Fibroblast of lung (primary cell): Measurements from ENCODE around the gene PSAP. TPM values are rescaled to one million over a fixed set of nuclear protein-coding genes. Genes with fewer than 3 reads are reported as not detected.

Experiments used
- DNase-seq, 2 donors: peaks; one replicate each; pipeline versions ENCODE4 v3.0.0 to v3.0.0-alpha.2; 2010; ENCODE audit warnings: low read depth in 2 of 2
- H2AFZ ChIP-seq: 2 replicates; pipeline ENCODE4 v1.5.1; 2012; ENCODE audit warnings: low read length, control low read depth, inconsistent platforms
- H3K27ac ChIP-seq: 2 replicates; pipeline ENCODE4 v1.5.1; 2011; ENCODE audit warnings: low read length, control low read depth; ENCODE audit not compliant: insufficient read depth
- H3K27me3 ChIP-seq: 2 replicates; pipeline ENCODE4 v1.5.1; 2011; ENCODE audit warnings: mild to moderate bottlenecking, low read length; ENCODE audit not compliant: control insufficient read depth, insufficient read depth
- H3K36me3 ChIP-seq: 2 replicates; pipeline ENCODE4 v1.5.1; 2011; ENCODE audit warnings: low read length; ENCODE audit not compliant: control insufficient read depth, insufficient read depth
- H3K4me1 ChIP-seq: 2 replicates; pipeline ENCODE4 v1.5.1; 2011; ENCODE audit warnings: low read length; ENCODE audit not compliant: control insufficient read depth, insufficient read depth; ENCODE audit errors: extremely low read depth
- H3K4me2 ChIP-seq: 2 replicates; pipeline ENCODE4 v1.5.1; 2011; ENCODE audit warnings: low read length, control low read depth; ENCODE audit not compliant: insufficient read depth; ENCODE audit errors: extremely low read depth
- H3K4me3 ChIP-seq, 4 experiments: fragments of 200-600 bp in 1 of 4; sonication (generic) in 1 of 4; replicated peaks in 1 of 4; 2 replicates each; pipeline ENCODE4 v1.5.1; 2011 to 2016; ENCODE audit warnings: low read length in 4 of 4, low read depth in 3 of 4, mild to moderate bottlenecking in 3 of 4, control low read depth in 2 of 4, inconsistent platforms in 1 of 4, mixed read lengths in 1 of 4; ENCODE audit not compliant: insufficient read depth in 1 of 4; ENCODE audit errors: control extremely low read depth in 1 of 4
- H3K79me2 ChIP-seq: 2 replicates; pipeline ENCODE4 v1.5.1; 2012; ENCODE audit warnings: mild to moderate bottlenecking, low read length, inconsistent platforms; ENCODE audit not compliant: control insufficient read depth, insufficient read depth
- H3K9ac ChIP-seq: 2 replicates; pipeline ENCODE4 v1.5.1; 2011; ENCODE audit warnings: mild to moderate bottlenecking, low read length, control low read depth; ENCODE audit not compliant: insufficient read depth
- H3K9me3 ChIP-seq: 2 replicates; pipeline ENCODE4 v1.5.1; 2012; ENCODE audit warnings: low read depth, low read length; ENCODE audit not compliant: control insufficient read depth, insufficient read depth
- H4K20me1 ChIP-seq: 2 replicates; pipeline ENCODE4 v1.5.1; 2011; ENCODE audit warnings: low read length; ENCODE audit not compliant: control insufficient read depth, insufficient read depth; ENCODE audit errors: extremely low read depth
- CTCF ChIP-seq, 2 donors: IDR thresholded peaks in 1 of 2; conservative IDR thresholded peaks in 1 of 2; 1 replicate in 1 of 2; 2 replicates in 1 of 2; pipeline ENCODE4 v1.5.1; 2011 to 2012; ENCODE audit warnings: low read length in 2 of 2, control low read depth in 1 of 2, inconsistent platforms in 1 of 2, low read depth in 1 of 2, mild to moderate bottlenecking in 1 of 2
- EZH2 ChIP-seq: IDR thresholded peaks from 2 replicates; pipeline ENCODE4 v1.5.1; 2012; ENCODE audit warnings: low read length, control low read depth, mild to moderate bottlenecking; ENCODE audit errors: missing control alignments
- polyA plus RNA-seq, 2 donors: library from polyadenylated mRNA; depleted of rRNA in 1 of 2; stranded (reverse) in 1 of 2; unstranded in 1 of 2; fragments of >200 nt; gene quantifications; 2 replicates each; pipeline ENCODE4 v1.2.1, GENCODE V29; 2011 to 2012; ENCODE audit warnings: missing spikeins in 1 of 2
- total RNA-seq: library from RNA; depleted of rRNA; stranded (reverse); fragments of >200 nt; gene quantifications from 2 replicates; pipeline ENCODE4 v1.2.1, GENCODE V29; 2014

The PSAP gene
- total and polyA plus RNA-seq, 2 donors (not counting 1 experiment from before 2014, with no cell fraction given), result 1,180 to 1,566 TPM

- no peak overlapping the region for H3K27ac ChIP-seq
- TF ChIP-seq EZH2, result no peak
- no peak for DNase-seq
- no peak overlapping the region for H3K4me2 ChIP-seq
- peaks cover 2% of the 10 kb centered on the region for H4K20me1 ChIP-seq
- peaks cover 11% of the 10 kb centered on the region for H3K4me1 ChIP-seq
- H3K79me2 ChIP-seq, result peaks cover 83% of the 10 kb centered on the region
- no peaks in the 10 kb centered on the region for H3K9me3 ChIP-seq
- no peak overlapping the region for H2AFZ ChIP-seq
- H3K36me3 ChIP-seq, result no peaks in the 10 kb centered on the region
- peak overlapping the region in 2 of 4 experiments; percentile 99 for H3K4me3 ChIP-seq
- H3K27me3 ChIP-seq, result no peaks in the 10 kb centered on the region
- no peak overlapping the region for H3K9ac ChIP-seq
Measured at GRCh38 chr10:71847418-71847817, 3.6 kb downstream of the PSAP start.

- no peak for DNase-seq
- H3K79me2 ChIP-seq, result peaks cover 88% of the 10 kb centered on the region
- H3K27ac ChIP-seq, result no peak overlapping the region
- H3K27me3 ChIP-seq, result no peaks in the 10 kb centered on the region
- no peak overlapping the region for H3K9ac ChIP-seq
- no peaks in the 10 kb centered on the region for H3K9me3 ChIP-seq
- no peak overlapping the region for H3K4me2 ChIP-seq
- peaks cover 11% of the 10 kb centered on the region for H3K4me1 ChIP-seq
- peak overlapping the region in 1 of 4 experiments; percentile 10 for H3K4me3 ChIP-seq
- no peak for TF ChIP-seq EZH2
- TF ChIP-seq CTCF (conservative IDR thresholded peaks at IDR 0.05 in 1 of 2, IDR thresholded peaks at IDR 0.05 in 1 of 2; ENCODE audit: low read depth in 1 of 2, low read length in 2 of 2), result no peak
- H3K36me3 ChIP-seq, result no peaks in the 10 kb centered on the region
- no peak overlapping the region for H2AFZ ChIP-seq
- peaks cover 2% of the 10 kb centered on the region for H4K20me1 ChIP-seq
Measured at GRCh38 chr10:71846816-71847215, 4.2 kb downstream of the PSAP start.

GRCh38 chr10:71845410-71846405 is 5.3 kb downstream of the PSAP start:
- no peak for DNase-seq
- H4K20me1 ChIP-seq, result peaks cover 2% of the 10 kb centered on the region
- H3K4me2 ChIP-seq, result no peak overlapping the region
- peaks cover 95% of the 10 kb centered on the region for H3K79me2 ChIP-seq
- TF ChIP-seq EZH2, result no peak
- no peak for TF ChIP-seq CTCF (conservative IDR thresholded peaks at IDR 0.05 in 1 of 2, IDR thresholded peaks at IDR 0.05 in 1 of 2; ENCODE audit: low read depth in 1 of 2, low read length in 2 of 2)
- no peaks in the 10 kb centered on the region for H3K36me3 ChIP-seq
- no peak overlapping the region for H3K9ac ChIP-seq
- H3K27me3 ChIP-seq, result no peaks in the 10 kb centered on the region
- no peaks in the 10 kb centered on the region for H3K9me3 ChIP-seq
- H3K27ac ChIP-seq, result no peak overlapping the region
- no peak overlapping the region for H3K4me3 ChIP-seq
- H2AFZ ChIP-seq, result no peak overlapping the region
- peaks cover 15% of the 10 kb centered on the region for H3K4me1 ChIP-seq
